Suppressor macrophage treated with lipopolysaccharide for 1 hour (primary cell): Measurements from ENCODE around the gene KCNK7.
"Not testable (repeated sequence)": the region's sequence is repeated elsewhere in the genome, so short reads cannot be mapped to it uniquely, and the experiment has no call there.

Experiments
- DNase-seq, 3 donors: peaks; one replicate each; pipeline ENCODE4 v3.0.0-alpha.2; 2020 to 2022

Gene KCNK7

GRCh38 chr11:65571420-65571819 lies 24.2 kb downstream of the KCNK7 start:
- no peak for DNase-seq

- peak; percentile 99 for DNase-seq
Observed at GRCh38 chr11:65569973-65570918, 25.4 kb downstream of the KCNK7 start, which contains the start of gene ZNRD2. Gene ZNRD2 (plus strand): TSS chr11:65570477. CDS start chr11:65570492, 15 bp downstream.

GRCh38 chr11:65569164-65569972 lies 26.2 kb downstream of the KCNK7 start:
- DNase-seq, result peak in 1 of 3 donors; percentile 52

- no peak for DNase-seq
Observed at GRCh38 chr11:65565624-65566453, 29.8 kb downstream of the KCNK7 start.

GRCh38 chr11:65564879-65565559 lies 30.6 kb downstream of the KCNK7 start:
- DNase-seq, result not testable (repeated sequence)

- DNase-seq, result peak; percentile 45 to 55 (median 51)
Observed at GRCh38 chr11:65563601-65564000, 32.0 kb downstream of the KCNK7 start.

GRCh38 chr11:65562788-65563187 lies 32.8 kb downstream of the KCNK7 start:
- no peak for DNase-seq

GRCh38 chr11:65562020-65562419 lies 33.6 kb downstream of the KCNK7 start:
- DNase-seq, result no peak

GRCh38 chr11:65560555-65561418 lies 34.8 kb downstream of the KCNK7 start:
- no peak for DNase-seq

- DNase-seq, result no peak
Observed at GRCh38 chr11:65559951-65560537, 35.6 kb downstream of the KCNK7 start.

GRCh38 chr11:65559535-65559934 lies 36.1 kb downstream of the KCNK7 start:
- no peak for DNase-seq

- no peak for DNase-seq
Observed at GRCh38 chr11:65558930-65559509, 36.6 kb downstream of the KCNK7 start.

GRCh38 chr11:65558002-65558929 lies 37.3 kb downstream of the KCNK7 start, which contains the start of gene LTBP3:
Gene LTBP3 (minus strand): TSS chr11:65558359. CDS start chr11:65557959, 400 bp downstream.
- peak; percentile 63 to 86 (median 67) for DNase-seq

- DNase-seq, result no peak
Observed at GRCh38 chr11:65557280-65558001, 38.2 kb downstream of the KCNK7 start.

GRCh38 chr11:65556470-65557279 lies 38.9 kb downstream of the KCNK7 start:
- DNase-seq, result no peak

- DNase-seq, result peak; percentile 60 to 76 (median 70)
Observed at GRCh38 chr11:65555693-65556231, 39.8 kb downstream of the KCNK7 start.
